D341Med (cell line): Measurements from ENCODE around the gene RUNX2.
"Not testable (repeated sequence)": the region's sequence is repeated elsewhere in the genome, so short reads cannot be mapped to it uniquely, and the experiment has no call there.

ENCODE experiments used
- DNase-seq: peaks from one replicate; pipeline ENCODE4 v3.0.0; 2012; ENCODE audit warnings: low spot score

RUNX2 gene

DNA sequence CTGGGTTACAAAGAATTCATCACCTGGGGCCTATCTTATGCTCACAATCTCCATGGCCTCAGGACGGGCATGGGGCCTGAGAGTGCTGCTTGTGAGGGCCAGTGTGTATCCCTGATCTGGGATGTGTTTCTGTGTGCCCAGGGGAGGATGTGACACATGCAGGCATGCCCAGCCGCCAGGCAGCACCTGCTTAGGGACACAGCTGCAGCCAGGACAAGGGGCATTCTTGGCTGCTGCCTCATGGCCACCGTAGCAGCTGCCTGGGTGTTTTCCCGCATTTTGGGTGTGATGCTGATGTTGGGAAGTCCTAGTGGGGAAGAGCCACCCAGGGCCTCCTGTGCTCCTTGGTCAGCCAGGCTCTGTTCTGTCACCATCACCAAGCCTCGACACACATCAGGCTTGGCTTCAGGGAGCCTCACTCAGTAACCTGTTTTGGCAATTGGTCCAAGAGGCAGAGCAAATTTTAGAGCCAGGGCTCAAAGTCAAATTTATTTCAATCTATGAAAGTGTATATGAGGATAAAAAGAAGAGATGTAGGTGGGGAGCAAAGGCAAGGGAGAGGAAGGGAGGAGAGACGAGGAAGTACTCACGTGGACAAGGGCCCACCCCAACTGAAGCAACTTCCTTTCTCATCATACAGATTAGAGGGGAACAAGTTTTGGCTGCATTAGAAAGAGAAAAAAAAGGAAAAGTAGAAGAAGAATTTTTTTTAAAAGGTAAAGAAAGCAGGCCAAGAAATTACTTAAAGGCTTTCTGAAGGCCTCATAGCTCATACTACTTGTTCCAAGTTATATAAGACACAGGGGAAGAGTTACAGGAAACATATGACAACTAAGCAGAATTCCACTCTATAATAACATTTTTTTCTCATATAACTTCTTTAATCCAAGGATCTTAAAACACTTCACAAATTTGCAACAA is 319.5 kb downstream of the RUNX2 start:
- no peak for DNase-seq

DNA sequence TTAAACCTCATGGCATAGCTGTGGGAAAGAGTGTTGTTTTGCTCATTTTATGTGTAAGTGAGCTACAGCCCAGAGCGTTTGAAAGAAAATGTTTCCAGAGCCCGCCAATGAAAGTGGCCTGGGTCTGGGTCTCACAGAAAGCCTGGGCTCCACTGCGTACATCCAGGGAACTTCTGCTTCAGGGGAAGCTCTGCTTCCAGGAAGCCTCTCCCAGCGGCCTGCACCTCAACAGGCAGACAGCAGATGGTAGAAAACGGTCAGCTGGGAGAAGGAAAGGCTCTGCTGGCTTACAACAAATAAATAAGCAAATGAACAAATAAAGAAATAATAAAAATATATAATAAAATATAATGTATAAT is 320.1 kb downstream of the RUNX2 start:
- no peak for DNase-seq

- DNase-seq = no peak
Measured at GRCh38 chr6:45650524-45651135, 322.5 kb downstream of the RUNX2 start.

- DNase-seq = no peak
Measured at GRCh38 chr6:45651301-45651700, 323.2 kb downstream of the RUNX2 start.

- DNase-seq = no peak
Measured at GRCh38 chr6:45652416-45652815, 324.3 kb downstream of the RUNX2 start.

GRCh38 chr6:45653117-45653883 is 325.2 kb downstream of the RUNX2 start:
- no peak for DNase-seq

- no peak for DNase-seq
Measured at GRCh38 chr6:45654673-45655072, 326.5 kb downstream of the RUNX2 start.

DNA sequence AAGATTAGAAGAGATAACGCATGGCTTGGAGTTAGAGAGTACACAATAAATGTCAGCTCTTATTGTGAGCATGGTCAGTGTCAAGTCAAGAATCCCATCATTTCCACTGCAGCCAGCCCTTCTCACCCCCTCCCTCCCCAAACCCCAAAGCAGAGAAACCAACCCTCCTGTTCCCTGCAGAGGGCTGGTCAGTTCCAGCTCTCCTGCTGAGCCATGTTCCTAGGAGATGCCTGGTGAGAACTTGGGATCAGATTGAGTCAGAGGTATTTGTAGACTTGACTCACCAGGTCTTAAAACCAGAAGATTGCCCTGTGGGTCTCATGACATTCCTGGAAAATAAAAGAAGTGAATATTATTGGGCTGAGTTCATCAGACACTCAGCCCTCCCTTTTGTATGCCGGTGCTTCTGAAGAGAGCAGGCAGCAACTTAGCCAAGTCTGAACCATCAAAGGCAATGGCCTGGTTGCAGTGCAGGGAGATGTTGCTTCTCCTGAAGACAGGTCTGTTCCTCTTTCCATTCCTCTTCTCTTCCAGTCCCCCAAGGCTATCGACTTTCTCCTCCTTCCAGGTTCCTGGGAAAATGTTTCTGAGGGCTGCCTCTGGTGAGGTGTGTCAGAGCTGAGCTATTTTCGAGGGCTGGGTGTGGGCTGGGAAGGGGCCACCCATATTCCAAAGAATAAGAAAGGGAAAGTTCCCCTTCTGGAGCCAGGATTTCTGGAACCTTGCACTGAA is 327.8 kb downstream of the RUNX2 start:
- DNase-seq = no peak

GRCh38 chr6:45657226-45657625 is 329.1 kb downstream of the RUNX2 start:
- DNase-seq = no peak

DNA sequence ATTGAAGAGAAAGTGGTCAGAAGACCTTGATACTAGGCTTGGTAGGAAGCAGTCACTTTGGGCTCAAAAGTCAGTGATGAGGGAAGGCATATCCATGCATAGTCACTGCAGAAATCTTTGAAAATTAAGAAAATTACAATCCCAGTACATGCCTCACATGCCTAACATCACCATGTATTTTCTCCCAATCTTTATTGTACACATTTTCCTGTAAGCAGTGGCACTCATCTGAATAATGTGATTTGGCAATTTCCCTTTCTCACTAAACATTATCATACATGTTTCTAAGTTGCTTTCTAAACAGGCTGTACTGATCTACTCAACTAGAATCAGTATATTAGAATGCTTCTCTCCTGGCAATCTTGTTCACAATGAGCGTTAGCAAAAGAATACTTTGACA is 330.3 kb downstream of the RUNX2 start:
- DNase-seq = no peak

GRCh38 chr6:45658958-45659357 is 330.8 kb downstream of the RUNX2 start:
- no peak for DNase-seq

DNA sequence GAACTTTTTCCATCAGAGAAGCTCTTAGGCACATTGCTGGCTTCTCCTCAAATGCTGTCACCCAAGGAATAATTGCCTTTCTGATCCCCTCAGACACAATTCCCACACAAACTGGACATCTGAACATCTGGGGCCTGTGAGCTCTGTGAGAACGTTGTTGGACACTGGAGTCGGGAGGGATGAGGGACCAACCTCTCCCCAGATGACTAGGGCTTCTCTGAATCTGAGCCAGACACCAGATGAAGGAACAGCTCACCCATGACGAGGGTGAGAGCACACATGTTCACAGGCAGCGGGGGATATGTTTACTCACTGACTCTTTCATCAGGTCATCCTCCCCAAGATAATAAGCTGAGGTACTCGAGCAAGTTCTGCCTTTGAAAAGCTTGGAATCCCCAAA is 333.5 kb downstream of the RUNX2 start:
- DNase-seq = no peak

- DNase-seq = peak; percentile 53
Measured at GRCh38 chr6:45663251-45664221, 335.4 kb downstream of the RUNX2 start.

DNA sequence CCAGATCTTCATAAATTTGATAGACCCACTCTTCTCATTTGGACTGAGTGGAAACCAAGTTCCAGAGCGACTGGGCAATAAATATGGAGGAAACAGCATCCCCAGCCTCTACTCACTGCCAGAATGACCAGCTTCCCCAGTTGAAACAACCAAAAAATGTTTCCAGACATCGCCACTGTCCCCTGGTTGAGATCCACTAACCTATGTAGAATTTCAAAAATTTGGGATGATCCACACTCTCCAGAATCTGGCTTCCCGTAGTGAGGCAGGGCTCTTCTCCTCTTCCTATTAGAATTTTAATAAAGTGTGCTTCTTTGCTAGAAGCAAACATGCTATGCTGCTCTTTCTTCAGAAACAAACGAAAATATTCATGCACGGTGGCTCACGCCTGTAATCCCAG is 336.6 kb downstream of the RUNX2 start:
- no peak for DNase-seq

DNA sequence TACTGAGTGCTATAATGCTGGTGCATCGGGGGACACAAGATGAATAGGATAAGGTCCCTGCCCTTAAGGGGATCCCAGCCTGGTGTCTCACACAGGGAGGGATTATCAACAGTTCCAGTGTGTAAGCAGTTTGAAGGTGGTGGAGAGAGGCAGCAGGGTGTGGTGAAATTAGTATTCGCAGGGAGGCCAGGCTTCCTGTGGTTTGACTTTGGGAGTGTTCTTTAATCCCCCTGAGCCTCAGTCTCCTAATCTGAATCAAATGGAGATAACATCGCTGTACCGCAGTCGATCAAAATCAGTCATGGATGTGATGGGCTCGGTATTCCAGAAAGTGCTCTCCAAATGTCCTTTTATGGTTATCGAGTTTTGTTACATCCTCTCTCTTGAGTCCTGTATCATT is 337.7 kb downstream of the RUNX2 start:
- DNase-seq = no peak

GRCh38 chr6:45666846-45667245 is 338.7 kb downstream of the RUNX2 start:
- DNase-seq = no peak

DNA sequence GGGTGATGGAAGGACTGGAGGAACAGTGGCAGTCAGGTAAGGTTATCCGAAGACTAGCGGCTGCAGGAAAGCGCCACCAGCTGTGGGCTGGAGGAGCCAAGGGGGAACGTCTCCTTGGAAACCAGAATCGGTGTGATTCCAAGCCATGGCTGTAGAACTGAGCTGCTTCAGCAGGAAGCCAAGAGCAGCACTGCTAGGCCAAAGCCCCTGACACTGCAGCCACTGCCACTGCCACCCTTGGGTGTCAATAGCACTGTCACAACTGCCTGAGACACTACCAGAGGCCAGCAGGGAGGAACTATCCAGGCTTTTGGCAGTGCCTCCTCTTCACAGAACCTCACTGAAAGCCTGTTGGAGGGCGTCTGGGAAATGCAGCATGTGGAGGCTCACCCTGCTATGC is 339.2 kb downstream of the RUNX2 start:
- no peak for DNase-seq

DNA sequence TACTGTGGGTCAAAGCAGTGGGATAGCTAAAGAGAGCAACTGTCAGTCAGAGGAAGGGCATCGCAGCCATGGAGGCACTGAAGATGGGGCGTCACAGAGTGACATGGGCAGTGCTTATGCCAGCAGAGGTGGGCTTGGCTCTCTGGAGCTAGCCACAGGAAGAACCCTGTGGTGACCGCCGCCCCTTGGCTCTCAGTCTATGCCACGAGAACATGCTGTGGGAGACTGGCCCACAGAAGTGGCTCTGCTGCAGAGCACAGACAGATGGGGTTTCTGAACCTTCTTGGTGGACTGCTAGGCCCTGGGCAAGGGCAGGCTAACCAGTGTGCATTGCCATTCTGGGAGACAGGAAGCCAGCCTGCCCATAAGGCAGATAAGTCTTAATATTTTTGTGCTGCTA is 339.6 kb downstream of the RUNX2 start:
- DNase-seq = no peak

DNA sequence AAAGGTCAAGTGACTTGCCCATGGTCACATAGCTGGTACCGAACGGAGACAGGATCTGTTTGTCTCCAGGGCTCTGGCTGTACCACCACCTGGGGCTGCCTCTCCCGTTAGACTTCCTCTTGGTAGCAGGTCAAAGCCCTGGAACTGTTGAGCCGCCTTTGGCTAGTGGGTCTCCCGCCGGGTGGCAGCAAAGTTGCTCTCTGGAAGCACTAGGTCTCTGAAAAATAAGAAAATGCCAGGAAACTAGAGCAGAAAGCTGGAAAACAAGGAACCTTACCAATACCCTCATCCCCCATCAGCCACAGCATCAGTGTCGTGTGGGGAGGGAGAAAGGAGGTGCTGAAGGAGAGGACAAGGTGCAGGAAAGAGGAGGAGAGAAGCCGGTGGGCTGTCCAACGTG is 340.6 kb downstream of the RUNX2 start:
- DNase-seq = no peak

DNA sequence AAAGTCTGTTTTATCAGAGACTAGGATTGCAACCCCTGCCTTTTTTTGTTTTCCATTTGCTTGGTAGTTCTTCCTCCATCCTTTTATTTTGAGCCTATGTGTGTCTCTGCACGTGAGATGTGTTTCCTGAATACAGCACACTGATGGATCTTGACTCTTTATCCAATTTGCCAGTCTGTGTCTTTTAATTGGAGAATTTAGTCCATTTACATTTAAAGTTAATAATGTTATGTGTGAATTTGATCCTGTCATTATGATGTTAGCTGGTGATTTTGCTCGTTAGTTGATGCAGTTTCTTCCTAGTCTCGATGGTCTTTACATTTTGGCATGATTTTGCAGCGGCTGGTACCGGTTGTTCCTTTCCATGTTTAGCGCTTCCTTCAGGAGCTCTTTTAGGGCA is 345.0 kb downstream of the RUNX2 start:
- not testable (repeated sequence) for DNase-seq

DNA sequence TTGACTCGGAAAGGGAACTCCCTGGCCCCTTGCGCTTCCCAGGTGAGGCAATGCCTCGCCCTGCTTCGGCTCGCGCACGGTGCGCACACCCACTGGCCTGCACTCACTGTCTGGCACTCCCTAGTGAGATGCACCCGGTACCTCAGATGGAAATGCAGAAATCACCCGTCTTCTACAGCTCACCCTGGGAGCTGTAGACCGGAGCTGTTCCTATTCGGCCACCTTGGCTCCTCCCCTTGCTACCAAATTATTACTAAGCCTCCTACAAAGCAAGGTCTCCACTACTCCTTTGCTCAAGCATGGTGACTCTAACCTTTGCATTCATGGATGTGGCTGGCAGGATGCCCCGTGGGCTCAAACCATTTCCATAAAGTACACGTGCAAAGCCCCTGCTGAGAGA is 347.0 kb downstream of the RUNX2 start:
- not testable (repeated sequence) for DNase-seq
